Duodenal mucosa (tissue), 2 donors: ENCODE data around the gene RING1.

Source experiments
- H3K27ac ChIP-seq: one replicate; pipeline ENCODE4 v1.7.0; 2013; ENCODE audit warnings: low read depth, low read length
- H3K27me3 ChIP-seq, 2 donors: one replicate each; pipeline ENCODE4 v1.7.0; 2013; ENCODE audit warnings: low read length in 2 of 2, control low read depth in 1 of 2; ENCODE audit not compliant: insufficient read depth in 2 of 2, control insufficient read depth in 1 of 2
- H3K36me3 ChIP-seq, 2 donors: one replicate each; pipeline ENCODE4 v1.7.0; 2013; ENCODE audit warnings: low read length in 2 of 2, control low read depth in 1 of 2; ENCODE audit not compliant: insufficient read depth in 2 of 2, control insufficient read depth in 1 of 2
- H3K4me1 ChIP-seq, 2 donors: one replicate each; pipeline ENCODE4 v1.7.0; 2013; ENCODE audit warnings: low read length in 2 of 2, control low read depth in 1 of 2; ENCODE audit not compliant: insufficient read depth in 2 of 2, control insufficient read depth in 1 of 2
- H3K4me3 ChIP-seq, 2 donors: one replicate each; pipeline ENCODE4 v1.7.0; 2013; ENCODE audit warnings: low read length in 2 of 2, low read depth in 1 of 2
- H3K9ac ChIP-seq, 2 donors: one replicate each; pipeline ENCODE4 v1.7.0; 2013; ENCODE audit warnings: low read length in 2 of 2, low read depth in 1 of 2
- H3K9me3 ChIP-seq, 2 donors: one replicate each; pipeline ENCODE4 v1.7.0; 2013; ENCODE audit warnings: low read length in 2 of 2, control low read depth in 1 of 2; ENCODE audit not compliant: control insufficient read depth in 1 of 2

The RING1 gene

GRCh38 chr6:33248643-33248931 lies 40.3 kb downstream of the RING1 start:
- H3K36me3 ChIP-seq: peaks cover 0 to 11% of the 10 kb centered on the region in 2 donors
- H3K4me3 ChIP-seq: peak overlapping the region; percentile 93 to 95
- peaks cover 25 to 26% of the 10 kb centered on the region in 2 donors for H3K4me1 ChIP-seq
- H3K9me3 ChIP-seq: peaks cover 0 to 3% of the 10 kb centered on the region in 2 donors
- peak overlapping the region; percentile 69 to 92 for H3K9ac ChIP-seq
- peaks cover 0 to 4% of the 10 kb centered on the region in 2 donors for H3K27me3 ChIP-seq
- H3K27ac ChIP-seq: peak overlapping the region; percentile 68

GRCh38 chr6:33248932-33249731 lies 40.8 kb downstream of the RING1 start:
- H3K9me3 ChIP-seq: peaks cover 0 to 3% of the 10 kb centered on the region in 2 donors
- peaks cover 0 to 11% of the 10 kb centered on the region in 2 donors for H3K36me3 ChIP-seq
- peaks cover 0 to 4% of the 10 kb centered on the region in 2 donors for H3K27me3 ChIP-seq
- peaks cover 25 to 26% of the 10 kb centered on the region in 2 donors for H3K4me1 ChIP-seq
- H3K4me3 ChIP-seq: peak overlapping the region; percentile 93 to 95
- peak overlapping the region; percentile 97 to 100 for H3K9ac ChIP-seq
- H3K27ac ChIP-seq: peak overlapping the region; percentile 89

GRCh38 chr6:33249732-33250630 lies 41.7 kb downstream of the RING1 start:
- Histone ChIP-seq H3K9me3 (peaks cover 0 to 3% of the 10 kb centered on the region in 2 donors), H3K4me1 (peaks cover 25 to 26% of the 10 kb centered on the region in 2 donors), H3K36me3 (peaks cover 0 to 11% of the 10 kb centered on the region in 2 donors)

GRCh38 chr6:33250731-33251130 lies 42.4 kb downstream of the RING1 start:
- peaks cover 0 to 3% of the 10 kb centered on the region in 2 donors for H3K9me3 ChIP-seq
- H3K4me1 ChIP-seq: peaks cover 25 to 26% of the 10 kb centered on the region in 2 donors
- H3K27ac ChIP-seq: no peak overlapping the region
- H3K4me3 ChIP-seq: no peak overlapping the region
- peaks cover 0 to 11% of the 10 kb centered on the region in 2 donors for H3K36me3 ChIP-seq
- no peak overlapping the region for H3K9ac ChIP-seq
- H3K27me3 ChIP-seq: peaks cover 0 to 4% of the 10 kb centered on the region in 2 donors

More at GRCh38 chr6:33249732-33250630, 41.7 kb downstream of the RING1 start:
- Histone ChIP-seq H3K4me3 (peak overlapping the region; percentile 93 to 95), H3K27ac (peak overlapping the region; percentile 89), H3K9ac (peak overlapping the region; percentile 97 to 100), H3K27me3 (peaks cover 0 to 4% of the 10 kb centered on the region in 2 donors)

- H3K9ac ChIP-seq: no peak overlapping the region
- peaks cover 0 to 11% of the 10 kb centered on the region in 2 donors for H3K36me3 ChIP-seq
- no peak overlapping the region for H3K27ac ChIP-seq
- H3K27me3 ChIP-seq: peaks cover 0 to 4% of the 10 kb centered on the region in 2 donors
- H3K4me1 ChIP-seq: peaks cover 25 to 26% of the 10 kb centered on the region in 2 donors
- H3K4me3 ChIP-seq: no peak overlapping the region
- peaks cover 0 to 3% of the 10 kb centered on the region in 2 donors for H3K9me3 ChIP-seq
Observed at GRCh38 chr6:33251395-33252012, 43.2 kb downstream of the RING1 start.

- Histone ChIP-seq H3K9ac (no peak overlapping the region), H3K36me3 (peaks cover 0 to 14% of the 10 kb centered on the region in 2 donors), H3K4me3 (no peak overlapping the region)
Observed at GRCh38 chr6:33252759-33253158, 44.5 kb downstream of the RING1 start.

GRCh38 chr6:33254591-33254990 lies 46.3 kb downstream of the RING1 start:
- peaks cover 12 to 13% of the 10 kb centered on the region in 2 donors for H3K4me1 ChIP-seq
- no peak overlapping the region for H3K4me3 ChIP-seq
- H3K9ac ChIP-seq: no peak overlapping the region
- peaks cover 0 to under 1% of the 10 kb centered on the region in 2 donors for H3K9me3 ChIP-seq
- no peaks in the 10 kb centered on the region for H3K27me3 ChIP-seq
- no peak overlapping the region for H3K27ac ChIP-seq
- H3K36me3 ChIP-seq: peaks cover under 1 to 25% of the 10 kb centered on the region in 2 donors

More at GRCh38 chr6:33252759-33253158, 44.5 kb downstream of the RING1 start:
- Histone ChIP-seq H3K9me3 (peaks cover 0 to 3% of the 10 kb centered on the region in 2 donors), H3K27ac (no peak overlapping the region), H3K4me1 (peaks cover 25 to 26% of the 10 kb centered on the region in 2 donors), H3K27me3 (no peaks in the 10 kb centered on the region)

- H3K36me3 ChIP-seq: peaks cover 4 to 41% of the 10 kb centered on the region in 2 donors
- H3K4me1 ChIP-seq: no peaks in the 10 kb centered on the region
- H3K9ac ChIP-seq: no peak overlapping the region
- no peaks in the 10 kb centered on the region for H3K27me3 ChIP-seq
- no peak overlapping the region for H3K27ac ChIP-seq
- H3K4me3 ChIP-seq: no peak overlapping the region
- H3K9me3 ChIP-seq: no peaks in the 10 kb centered on the region
Observed at GRCh38 chr6:33259032-33259431, 50.7 kb downstream of the RING1 start.
